HG02678 (cell line): ENCODE data around the gene OBSCN.

Source experiments
- ATAC-seq: cut with Tn5 transposase; IDR thresholded peaks from one replicate; pipeline ENCODE4 v1.9.1; 2021; ENCODE audit warnings: mild to moderate bottlenecking, moderate library complexity; ENCODE audit not compliant: unreplicated experiment

OBSCN gene

GRCh38 chr1:228285661-228286504, 78.0 kb downstream of the OBSCN start:
- no peak for ATAC-seq

GRCh38 chr1:228286505-228287417, 78.9 kb downstream of the OBSCN start:
- ATAC-seq = no peak

GRCh38 chr1:228287541-228288425, 79.9 kb downstream of the OBSCN start:
- ATAC-seq = no peak

- no peak for ATAC-seq
These were observed 80.8 kb downstream of the OBSCN start for GRCh38 chr1:228288536-228289238.

GRCh38 chr1:228289239-228289849, 81.5 kb downstream of the OBSCN start:
- no peak for ATAC-seq

- ATAC-seq = no peak
These were observed 82.4 kb downstream of the OBSCN start for GRCh38 chr1:228289996-228290881.

GRCh38 chr1:228291906-228292608, 84.2 kb downstream of the OBSCN start:
- no peak for ATAC-seq

- no peak for ATAC-seq
These were observed 84.7 kb downstream of the OBSCN start for GRCh38 chr1:228292609-228292911.

GRCh38 chr1:228293393-228293792, 85.5 kb downstream of the OBSCN start:
- ATAC-seq = no peak

GRCh38 chr1:228293816-228294500, 86.1 kb downstream of the OBSCN start:
- no peak for ATAC-seq

GRCh38 chr1:228294717-228295116, 86.9 kb downstream of the OBSCN start:
- ATAC-seq = no peak

GRCh38 chr1:228295201-228295600, 87.4 kb downstream of the OBSCN start:
- ATAC-seq = no peak

GRCh38 chr1:228295981-228296380, 88.1 kb downstream of the OBSCN start:
- no peak for ATAC-seq

- no peak for ATAC-seq
These were observed 89.4 kb downstream of the OBSCN start for GRCh38 chr1:228297242-228297641.

GRCh38 chr1:228297822-228298221, 90.0 kb downstream of the OBSCN start:
- no peak for ATAC-seq

- no peak for ATAC-seq
These were observed 90.6 kb downstream of the OBSCN start for GRCh38 chr1:228298471-228298870.

- no peak for ATAC-seq
These were observed 91.4 kb downstream of the OBSCN start for GRCh38 chr1:228299211-228299610.

GRCh38 chr1:228299901-228300300, 92.1 kb downstream of the OBSCN start:
- no peak for ATAC-seq
